PFSK-1 (cell line): ENCODE results near the gene JMJD7.

Source experiments
- FOXP2 ChIP-seq: optimal IDR thresholded peaks from 2 replicates; pipeline ENCODE3; 2011; ENCODE audit warnings: borderline replicate concordance, control low read depth, inconsistent platforms; ENCODE audit not compliant: insufficient read depth; ENCODE audit errors: extremely low read length, extremely low read depth
- POLR2AphosphoS5 ChIP-seq: IDR thresholded peaks from 2 replicates; pipeline ENCODE4 v1.6.1; 2012; ENCODE audit warnings: low read depth, mild to moderate bottlenecking, control low read depth, low read length, moderate library complexity
- SIN3A ChIP-seq: IDR thresholded peaks from 2 replicates; pipeline ENCODE4 v1.6.1; 2012; ENCODE audit warnings: mild to moderate bottlenecking, low read length, moderate library complexity, borderline replicate concordance; ENCODE audit not compliant: insufficient read depth
- TAF1 ChIP-seq: IDR thresholded peaks from 2 replicates; pipeline ENCODE4 v1.6.1; 2012; ENCODE audit warnings: low read length, control low read depth, borderline replicate concordance; ENCODE audit not compliant: insufficient read depth
- TF ChIP-seq, protein P1 (sequence below), 2 experiments: IDR thresholded peaks; 2 replicates each; pipeline versions ENCODE4 v1.6.1 to v1.8.0; 2011 to 2012; ENCODE audit warnings: low read depth in 2 of 2, low read length in 2 of 2, control low read depth in 1 of 2, inconsistent platforms in 1 of 2, mild to moderate bottlenecking in 1 of 2, moderate library complexity in 1 of 2; ENCODE audit not compliant: insufficient read depth in 1 of 2

JMJD7 gene

GRCh38 chr15:41849204-41849603 is 21.3 kb downstream of the JMJD7 start:
- TF ChIP-seq TAF1 (no peak), FOXP2 (no peak), POLR2AphosphoS5 (no peak), SIN3A (no peak)
- TF ChIP-seq, protein P1, sequence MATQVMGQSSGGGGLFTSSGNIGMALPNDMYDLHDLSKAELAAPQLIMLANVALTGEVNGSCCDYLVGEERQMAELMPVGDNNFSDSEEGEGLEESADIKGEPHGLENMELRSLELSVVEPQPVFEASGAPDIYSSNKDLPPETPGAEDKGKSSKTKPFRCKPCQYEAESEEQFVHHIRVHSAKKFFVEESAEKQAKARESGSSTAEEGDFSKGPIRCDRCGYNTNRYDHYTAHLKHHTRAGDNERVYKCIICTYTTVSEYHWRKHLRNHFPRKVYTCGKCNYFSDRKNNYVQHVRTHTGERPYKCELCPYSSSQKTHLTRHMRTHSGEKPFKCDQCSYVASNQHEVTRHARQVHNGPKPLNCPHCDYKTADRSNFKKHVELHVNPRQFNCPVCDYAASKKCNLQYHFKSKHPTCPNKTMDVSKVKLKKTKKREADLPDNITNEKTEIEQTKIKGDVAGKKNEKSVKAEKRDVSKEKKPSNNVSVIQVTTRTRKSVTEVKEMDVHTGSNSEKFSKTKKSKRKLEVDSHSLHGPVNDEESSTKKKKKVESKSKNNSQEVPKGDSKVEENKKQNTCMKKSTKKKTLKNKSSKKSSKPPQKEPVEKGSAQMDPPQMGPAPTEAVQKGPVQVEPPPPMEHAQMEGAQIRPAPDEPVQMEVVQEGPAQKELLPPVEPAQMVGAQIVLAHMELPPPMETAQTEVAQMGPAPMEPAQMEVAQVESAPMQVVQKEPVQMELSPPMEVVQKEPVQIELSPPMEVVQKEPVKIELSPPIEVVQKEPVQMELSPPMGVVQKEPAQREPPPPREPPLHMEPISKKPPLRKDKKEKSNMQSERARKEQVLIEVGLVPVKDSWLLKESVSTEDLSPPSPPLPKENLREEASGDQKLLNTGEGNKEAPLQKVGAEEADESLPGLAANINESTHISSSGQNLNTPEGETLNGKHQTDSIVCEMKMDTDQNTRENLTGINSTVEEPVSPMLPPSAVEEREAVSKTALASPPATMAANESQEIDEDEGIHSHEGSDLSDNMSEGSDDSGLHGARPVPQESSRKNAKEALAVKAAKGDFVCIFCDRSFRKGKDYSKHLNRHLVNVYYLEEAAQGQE (IDR thresholded peaks at IDR 0.05; ENCODE audit: insufficient read depth in 1 of 2, low read depth in 2 of 2, low read length in 2 of 2): no peak

- TF ChIP-seq SIN3A (no peak), TAF1 (no peak), FOXP2 (no peak), POLR2AphosphoS5 (no peak)
- TF ChIP-seq, protein P1 (IDR thresholded peaks at IDR 0.05; ENCODE audit: insufficient read depth in 1 of 2, low read depth in 2 of 2, low read length in 2 of 2): no peak
These were observed 22.0 kb downstream of the JMJD7 start for GRCh38 chr15:41849861-41850260.

DNA sequence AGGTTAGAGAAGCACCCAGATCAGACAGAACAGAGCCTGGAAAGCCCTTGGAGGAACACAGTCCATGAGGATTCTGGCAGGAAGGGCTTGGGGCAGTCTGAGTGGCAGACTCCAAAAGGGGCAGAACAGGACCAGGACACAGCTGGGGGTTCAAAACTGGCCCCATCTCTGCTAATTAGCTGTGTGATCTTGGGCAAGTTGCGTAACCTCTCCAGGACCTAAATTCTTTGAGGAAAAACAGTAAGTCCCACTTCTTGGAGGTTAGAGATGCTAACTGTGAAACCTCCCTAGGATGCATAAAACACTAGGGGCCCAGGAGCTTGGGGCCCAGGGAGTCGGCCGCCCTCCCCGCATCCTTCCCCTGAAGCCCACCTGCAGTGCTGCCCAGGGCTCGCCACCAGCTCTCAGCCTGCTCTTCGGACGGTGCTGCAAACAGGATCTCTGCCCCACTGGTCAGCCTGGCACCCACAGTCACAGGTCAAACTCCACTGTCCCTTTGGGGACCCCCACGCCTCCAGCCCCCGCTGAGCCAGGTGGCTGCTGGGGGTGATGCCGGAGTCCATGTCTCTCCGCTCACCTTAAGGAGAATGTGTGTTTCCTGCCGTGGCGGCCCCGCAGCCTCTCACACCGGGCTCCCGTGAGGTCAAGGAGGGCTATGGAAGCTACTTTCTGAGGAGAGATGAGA is 22.7 kb downstream of the JMJD7 start:
- TF ChIP-seq FOXP2 (no peak), SIN3A (no peak), TAF1 (no peak), POLR2AphosphoS5 (no peak)
- TF ChIP-seq, protein P1 (IDR thresholded peaks at IDR 0.05; ENCODE audit: insufficient read depth in 1 of 2, low read depth in 2 of 2, low read length in 2 of 2): no peak

GRCh38 chr15:41851167-41851523 is 23.3 kb downstream of the JMJD7 start:
- no peak for TF ChIP-seq FOXP2
- TF ChIP-seq, protein P1 (IDR thresholded peaks at IDR 0.05; ENCODE audit: insufficient read depth in 1 of 2, low read depth in 2 of 2, low read length in 2 of 2): no peak
- no peak for TF ChIP-seq SIN3A
- no peak for TF ChIP-seq POLR2AphosphoS5
- no peak for TF ChIP-seq TAF1

- TF ChIP-seq SIN3A: no peak
- TF ChIP-seq FOXP2: no peak
- no peak for TF ChIP-seq TAF1
- TF ChIP-seq, protein P1 (IDR thresholded peaks at IDR 0.05; ENCODE audit: insufficient read depth in 1 of 2, low read depth in 2 of 2, low read length in 2 of 2): no peak
- no peak for TF ChIP-seq POLR2AphosphoS5
These were observed 24.0 kb downstream of the JMJD7 start for GRCh38 chr15:41851755-41852370.
